HG03064 (cell line): ENCODE results near the gene APEH.

Experiments
- ATAC-seq: cut with Tn5 transposase; IDR thresholded peaks from one replicate; pipeline ENCODE4 v1.9.1; 2021; ENCODE audit warnings: low read depth; ENCODE audit not compliant: unreplicated experiment

Gene APEH

DNA sequence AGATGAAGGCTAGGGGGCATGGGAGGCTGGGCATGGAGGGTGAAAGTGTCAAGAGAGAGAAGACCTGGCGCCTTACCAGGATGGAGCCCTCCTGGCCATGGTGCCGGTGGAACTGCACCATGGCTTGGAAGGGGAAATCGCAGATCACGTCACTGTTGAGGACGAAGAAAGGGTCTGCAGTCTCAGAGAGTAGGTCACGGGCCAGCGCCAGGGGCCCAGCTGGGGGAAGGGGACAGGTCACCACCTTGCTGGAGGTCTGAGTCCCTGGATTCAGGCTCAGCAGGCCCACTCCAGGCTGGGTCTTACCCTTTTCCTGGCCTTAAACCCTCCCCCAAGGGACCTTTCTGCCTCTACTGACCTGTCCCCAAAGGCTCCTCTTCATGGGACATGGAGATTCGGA, 48.7 kb downstream of the APEH start:
- no peak for ATAC-seq

DNA sequence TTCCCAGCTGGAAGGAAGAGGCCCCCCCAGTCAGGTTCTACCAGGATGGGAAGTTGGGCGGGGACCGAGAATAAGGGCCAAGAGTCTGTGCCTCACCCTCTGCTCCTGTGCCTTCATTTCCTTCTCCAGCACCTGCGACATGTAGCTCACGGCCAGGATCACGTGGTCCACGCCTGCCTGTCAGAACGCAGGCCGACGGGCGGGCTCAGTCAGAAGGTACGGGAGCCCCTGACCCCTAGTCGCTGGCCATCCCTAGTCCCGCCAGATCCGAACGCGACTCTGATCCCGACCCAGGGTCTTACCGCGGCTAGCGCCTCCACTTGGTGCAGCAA, 49.1 kb downstream of the APEH start:
- ATAC-seq: no peak

DNA sequence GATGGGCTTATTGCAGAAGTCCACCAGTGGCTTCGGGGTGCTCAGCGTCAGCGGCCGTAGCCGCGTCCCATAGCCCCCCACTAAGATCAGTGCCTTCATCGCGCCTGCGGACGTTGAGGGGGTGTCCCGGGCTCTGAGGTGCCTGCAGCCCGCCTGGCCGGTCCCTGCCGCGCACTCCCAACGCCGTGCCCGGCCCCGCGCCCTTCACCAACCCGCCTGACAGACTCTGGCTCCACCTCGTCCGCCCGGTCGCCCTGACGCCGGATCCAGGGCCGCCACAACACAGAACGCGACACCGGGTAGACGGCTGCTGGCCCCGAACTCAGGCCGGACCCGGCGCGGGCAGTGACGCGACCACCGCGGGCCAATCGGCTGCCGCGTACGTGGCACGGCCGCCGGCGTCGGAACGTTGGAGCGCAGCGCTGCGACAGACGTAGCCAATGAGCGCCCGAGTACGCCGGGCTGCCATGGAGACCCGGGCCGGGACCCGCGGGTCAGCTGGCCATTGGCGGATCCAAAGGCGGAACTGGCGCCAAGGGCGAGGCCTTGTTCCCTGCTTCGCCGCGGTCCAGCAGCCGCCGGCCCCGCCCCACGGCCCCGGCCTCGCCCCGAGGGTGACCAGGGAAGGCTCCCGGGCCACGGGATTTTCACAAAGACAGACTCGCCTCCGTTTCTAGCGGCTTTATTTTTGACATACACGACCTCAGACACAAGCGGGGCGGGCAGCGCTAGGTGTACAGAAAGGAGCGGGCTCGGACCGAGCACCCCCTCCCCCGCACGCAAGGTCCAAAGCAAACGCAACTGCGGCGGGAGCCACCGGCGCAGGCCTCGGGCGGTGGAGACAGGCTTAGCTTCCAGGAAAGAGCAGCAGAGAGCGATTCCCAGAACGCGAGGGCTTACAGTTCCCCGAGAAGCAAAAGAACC, 49.7 kb downstream of the APEH start, which contains the start of gene GMPPB:
Gene GMPPB (minus strand): TSS at position 324 of the 924 bp plus-strand sequence. CDS start 225 bp downstream, at position 99.
- ATAC-seq: peak; percentile 69

DNA sequence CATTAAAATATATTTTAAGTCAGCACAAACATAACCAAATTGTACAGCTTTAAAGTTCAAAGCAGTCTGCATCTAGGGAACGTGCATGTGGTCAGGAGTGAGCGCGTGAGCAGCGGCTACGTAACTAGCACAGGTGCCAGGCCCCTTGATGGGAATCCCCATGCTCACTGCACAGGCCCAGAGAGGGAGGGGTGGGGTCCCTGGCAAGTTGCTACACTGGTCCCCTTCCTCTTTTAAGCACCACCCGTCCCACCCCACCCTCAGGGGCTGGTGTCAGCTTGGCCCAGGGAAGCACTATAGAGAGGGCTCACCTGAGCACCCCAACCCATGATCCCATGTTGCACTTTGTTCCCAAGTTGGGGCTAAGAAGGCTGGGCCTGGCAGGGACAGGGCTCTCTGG, 50.4 kb downstream of the APEH start:
- no peak for ATAC-seq

GRCh38 chr3:49725906-49726681, 51.9 kb downstream of the APEH start:
- no peak for ATAC-seq

- no peak for ATAC-seq
Observed at GRCh38 chr3:49727154-49727923, 53.2 kb downstream of the APEH start.

DNA sequence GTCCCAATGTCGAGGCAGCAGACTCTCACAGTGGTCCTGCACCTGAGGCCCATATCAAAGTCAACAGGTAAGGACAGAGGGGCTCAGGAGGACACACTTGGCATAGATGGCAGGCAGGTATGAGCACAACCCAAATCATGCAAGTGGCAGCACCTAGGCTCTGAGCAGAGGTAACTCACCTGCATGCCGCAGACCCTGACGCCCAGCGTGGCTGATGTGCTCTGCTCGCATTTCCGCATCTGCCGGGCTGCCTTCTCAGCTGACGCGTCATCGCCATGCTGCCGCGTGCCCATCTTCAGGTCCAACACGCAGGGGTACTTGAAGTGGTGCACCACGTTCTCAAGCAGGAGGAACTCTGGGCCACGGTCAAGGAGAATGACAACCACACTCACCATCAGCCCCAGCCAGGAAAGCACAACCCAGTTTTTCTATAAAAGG, 53.8 kb downstream of the APEH start:
- ATAC-seq: no peak

GRCh38 chr3:49729966-49730609, 55.9 kb downstream of the APEH start:
- ATAC-seq: no peak

DNA sequence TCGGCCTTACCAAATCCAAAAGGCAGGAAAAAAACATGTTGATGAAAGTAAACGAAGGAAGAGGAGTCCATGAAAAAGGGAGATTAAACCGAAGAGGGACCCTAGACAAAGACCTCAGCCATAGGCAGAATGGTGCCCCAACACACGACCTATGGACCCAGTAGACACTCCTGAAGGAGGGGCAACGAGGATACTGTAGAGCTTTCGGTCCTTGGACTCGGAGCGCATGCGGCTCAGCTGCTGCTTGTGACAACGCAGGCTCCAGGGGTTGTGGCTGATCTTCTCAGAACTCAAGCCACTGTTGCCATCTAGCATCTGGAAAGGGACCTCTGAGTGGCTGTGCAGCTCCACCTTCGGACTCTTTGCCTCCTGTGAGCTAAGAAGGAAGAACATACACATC, 58.4 kb downstream of the APEH start:
- no peak for ATAC-seq

GRCh38 chr3:49733551-49733950, 59.4 kb downstream of the APEH start:
- ATAC-seq: no peak
